ENCODE data around the gene RSAD2.

RSAD2 gene

DNA sequence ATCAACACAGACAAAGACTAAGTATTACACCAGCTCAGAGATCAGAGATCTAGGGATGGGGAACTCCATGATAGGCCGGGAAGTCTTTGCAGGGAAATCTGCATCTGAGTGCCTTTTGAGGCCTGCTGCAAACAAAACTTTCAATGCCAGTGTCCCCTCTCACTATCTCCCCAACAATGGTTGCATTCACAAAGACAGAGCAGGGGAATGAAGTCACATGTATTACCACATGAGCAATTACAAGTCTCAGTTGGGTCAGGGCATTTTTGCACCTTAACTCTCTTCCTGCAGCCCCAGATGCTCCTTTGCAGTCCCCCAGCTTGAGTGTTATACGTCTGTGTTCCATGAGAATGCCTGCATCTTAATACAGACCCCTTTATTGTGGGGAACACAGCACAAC, 37.8 kb downstream of the RSAD2 start:
- no peak for DNase-seq (ENCODE audit: low read depth)
- no peak for TF ChIP-seq POLR2A (IDR thresholded peaks at IDR 0.05; ENCODE audit: extremely low read depth, insufficient read length)
- no peak for TF ChIP-seq MYC (IDR thresholded peaks at IDR 0.05; ENCODE audit: low read depth, low read length)
- TF ChIP-seq, protein P1, sequence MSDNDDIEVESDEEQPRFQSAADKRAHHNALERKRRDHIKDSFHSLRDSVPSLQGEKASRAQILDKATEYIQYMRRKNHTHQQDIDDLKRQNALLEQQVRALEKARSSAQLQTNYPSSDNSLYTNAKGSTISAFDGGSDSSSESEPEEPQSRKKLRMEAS (IDR thresholded peaks at IDR 0.05; ENCODE audit: low read depth, low read length): no peak
- TF ChIP-seq, protein P2, sequence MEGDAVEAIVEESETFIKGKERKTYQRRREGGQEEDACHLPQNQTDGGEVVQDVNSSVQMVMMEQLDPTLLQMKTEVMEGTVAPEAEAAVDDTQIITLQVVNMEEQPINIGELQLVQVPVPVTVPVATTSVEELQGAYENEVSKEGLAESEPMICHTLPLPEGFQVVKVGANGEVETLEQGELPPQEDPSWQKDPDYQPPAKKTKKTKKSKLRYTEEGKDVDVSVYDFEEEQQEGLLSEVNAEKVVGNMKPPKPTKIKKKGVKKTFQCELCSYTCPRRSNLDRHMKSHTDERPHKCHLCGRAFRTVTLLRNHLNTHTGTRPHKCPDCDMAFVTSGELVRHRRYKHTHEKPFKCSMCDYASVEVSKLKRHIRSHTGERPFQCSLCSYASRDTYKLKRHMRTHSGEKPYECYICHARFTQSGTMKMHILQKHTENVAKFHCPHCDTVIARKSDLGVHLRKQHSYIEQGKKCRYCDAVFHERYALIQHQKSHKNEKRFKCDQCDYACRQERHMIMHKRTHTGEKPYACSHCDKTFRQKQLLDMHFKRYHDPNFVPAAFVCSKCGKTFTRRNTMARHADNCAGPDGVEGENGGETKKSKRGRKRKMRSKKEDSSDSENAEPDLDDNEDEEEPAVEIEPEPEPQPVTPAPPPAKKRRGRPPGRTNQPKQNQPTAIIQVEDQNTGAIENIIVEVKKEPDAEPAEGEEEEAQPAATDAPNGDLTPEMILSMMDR (IDR thresholded peaks at IDR 0.05; ENCODE audit: low read depth, low read length): no peak

DNA sequence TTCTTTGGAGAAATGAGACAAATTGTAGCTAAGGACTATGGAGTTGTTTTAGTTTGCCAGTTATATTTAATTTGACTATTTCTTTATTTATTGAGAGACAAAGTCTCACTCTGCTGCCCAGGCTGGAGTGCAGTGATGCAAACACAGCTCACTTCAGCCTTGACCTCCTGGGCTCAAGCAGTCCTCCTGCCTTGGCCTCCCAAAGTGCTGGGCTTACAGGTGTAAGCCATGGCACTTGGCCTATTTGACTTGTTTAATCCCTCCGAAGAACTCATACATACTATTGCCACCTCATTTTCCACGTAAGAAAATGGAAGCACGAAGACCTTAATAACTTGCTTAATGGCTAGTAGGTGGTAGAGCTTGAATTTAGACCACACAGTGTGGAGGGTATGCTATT, 38.6 kb downstream of the RSAD2 start:
- DNase-seq (ENCODE audit: low read depth): no peak
- TF ChIP-seq, protein P2 (IDR thresholded peaks at IDR 0.05; ENCODE audit: low read depth, low read length): no peak
- TF ChIP-seq POLR2A (IDR thresholded peaks at IDR 0.05; ENCODE audit: extremely low read depth, insufficient read length) (no peak), MYC (IDR thresholded peaks at IDR 0.05; ENCODE audit: low read depth, low read length) (no peak)
- TF ChIP-seq, protein P1 (IDR thresholded peaks at IDR 0.05; ENCODE audit: low read depth, low read length): no peak
- no peak overlapping the region for H3K4me3 ChIP-seq (ENCODE audit: low read depth, low read length)

More for the DNA sequence above, 37.8 kb downstream of the RSAD2 start:
- H3K4me3 ChIP-seq (ENCODE audit: low read depth, low read length): no peak overlapping the region

DNA sequence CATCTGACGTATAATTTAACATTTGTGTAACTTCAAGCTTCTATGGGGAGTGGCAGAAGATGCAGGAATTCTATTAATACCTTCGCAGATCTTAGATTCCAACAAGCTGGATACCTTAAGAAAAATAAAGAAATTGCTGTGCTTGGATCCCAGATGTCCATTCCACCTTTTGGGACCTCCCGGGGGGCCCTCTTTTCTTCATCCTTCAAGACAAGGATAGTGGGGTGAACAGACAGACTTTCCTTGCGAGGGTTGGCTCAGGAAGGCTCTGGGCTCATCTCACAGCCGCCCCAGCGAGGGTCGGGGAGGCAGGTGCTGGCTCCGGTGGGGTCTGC, 39.1 kb downstream of the RSAD2 start:
- TF ChIP-seq, protein P1 (IDR thresholded peaks at IDR 0.05; ENCODE audit: low read depth, low read length): no peak
- TF ChIP-seq, protein P2 (IDR thresholded peaks at IDR 0.05; ENCODE audit: low read depth, low read length): no peak
- TF ChIP-seq MYC (IDR thresholded peaks at IDR 0.05; ENCODE audit: low read depth, low read length): no peak
- no peak for TF ChIP-seq POLR2A (IDR thresholded peaks at IDR 0.05; ENCODE audit: extremely low read depth, insufficient read length)
- DNase-seq (ENCODE audit: low read depth): no peak
- H3K4me3 ChIP-seq (ENCODE audit: low read depth, low read length): no peak overlapping the region

DNA sequence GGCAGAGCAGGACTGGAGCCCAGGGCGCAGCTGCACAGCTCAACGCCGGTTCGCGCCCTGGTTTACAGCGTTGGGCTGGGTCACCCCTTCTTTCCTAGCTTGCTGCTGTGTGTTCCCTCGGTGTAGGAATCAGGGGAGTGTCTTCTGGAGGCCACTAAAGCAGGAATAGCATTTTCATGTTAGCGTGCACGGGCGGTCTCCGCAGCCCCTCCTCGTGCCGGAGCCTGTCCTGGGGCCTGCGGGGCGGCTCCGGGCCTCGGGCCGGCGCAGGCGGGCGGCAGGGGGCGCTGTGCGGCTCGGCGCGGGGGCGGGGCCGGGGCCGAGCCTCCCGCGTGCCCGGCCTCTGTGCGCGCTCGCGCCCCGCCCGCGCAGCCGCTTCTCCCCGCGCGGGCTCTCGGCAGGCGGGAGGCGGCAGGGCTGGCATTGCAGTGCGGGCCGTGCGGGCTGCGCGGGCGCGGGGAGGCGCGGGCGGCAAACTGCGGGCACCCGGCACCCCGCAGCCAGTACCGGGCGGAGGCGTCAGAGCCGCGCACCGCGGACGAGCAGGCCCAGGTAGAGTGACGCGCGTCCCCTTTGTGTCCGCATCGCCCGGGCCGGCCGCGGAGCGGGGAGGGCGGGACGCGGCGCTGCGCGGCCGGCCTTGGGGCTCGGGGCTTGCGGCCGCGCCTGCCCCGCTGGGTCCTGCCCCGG, 39.6 kb downstream of the RSAD2 start, which contains the start of gene RNF144A:
RNF144A (plus strand) TSS at position 342 of the 690 bp plus-strand sequence. CDS start 79,515 bp downstream, outside the sequence.
- H3K4me3 ChIP-seq (ENCODE audit: low read depth, low read length): no peak within 1 kb of the TSS
- DNase-seq (ENCODE audit: low read depth): peak; percentile 69
- TF ChIP-seq, protein P1 (IDR thresholded peaks at IDR 0.05; ENCODE audit: low read depth, low read length): no peak
- no peak for TF ChIP-seq POLR2A (IDR thresholded peaks at IDR 0.05; ENCODE audit: extremely low read depth, insufficient read length)
- TF ChIP-seq, protein P2 (IDR thresholded peaks at IDR 0.05; ENCODE audit: low read depth, low read length): peak; percentile 1

DNA sequence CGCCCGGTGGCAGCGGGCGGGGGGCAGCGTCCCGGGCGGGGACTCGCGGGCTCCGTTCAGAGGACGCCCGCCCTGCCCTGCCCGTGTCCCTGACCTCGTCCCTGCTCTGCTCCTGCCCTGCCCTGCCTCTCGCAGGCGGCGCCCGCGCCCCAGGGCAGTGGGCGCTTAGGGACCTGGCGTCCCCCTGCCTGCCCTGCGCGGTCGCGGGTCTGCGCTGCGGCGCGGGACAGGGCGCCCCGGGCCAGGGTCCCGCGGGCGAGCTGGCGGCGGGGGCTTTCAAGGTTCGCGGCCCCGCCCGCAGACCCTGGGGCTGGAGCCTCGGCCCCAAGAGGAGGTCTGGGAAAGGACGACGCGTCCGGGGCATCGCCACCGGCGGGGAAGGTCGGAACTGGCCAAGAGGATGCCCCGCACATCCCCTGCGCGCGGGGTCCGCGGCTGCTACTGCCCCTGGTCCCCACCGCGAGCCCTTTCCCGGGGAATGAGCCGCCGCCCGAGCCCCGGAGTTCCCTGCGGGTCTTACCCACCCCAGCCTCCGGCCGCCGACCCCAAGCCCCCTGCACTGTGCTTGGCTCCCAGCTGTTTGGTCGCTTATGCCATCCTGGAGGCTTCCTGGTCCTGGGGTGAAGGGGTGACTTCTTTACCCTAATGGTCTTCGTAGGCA, 40.3 kb downstream of the RSAD2 start:
- no peak overlapping the region for H3K4me3 ChIP-seq (ENCODE audit: low read depth, low read length)
- no peak for DNase-seq (ENCODE audit: low read depth)
- TF ChIP-seq, protein P1 (IDR thresholded peaks at IDR 0.05; ENCODE audit: low read depth, low read length): no peak
- TF ChIP-seq MYC (IDR thresholded peaks at IDR 0.05; ENCODE audit: low read depth, low read length): no peak
- no peak for TF ChIP-seq POLR2A (IDR thresholded peaks at IDR 0.05; ENCODE audit: extremely low read depth, insufficient read length)
- TF ChIP-seq, protein P2 (IDR thresholded peaks at IDR 0.05; ENCODE audit: low read depth, low read length): no peak

Data from NB4 (cell line).